B cell (primary cell): ENCODE results near the gene TSPAN31. TPM values are rescaled to one million over a fixed set of nuclear protein-coding genes. Genes with fewer than 3 reads are reported as not detected.

Experiments used
- ATAC-seq: fragments of 200-7000 bp; cut with Tn5 transposase; one replicate; pipeline ENCODE4 v1.10.0; 2021; ENCODE audit warnings: low read depth, mild to moderate bottlenecking, moderate number of reproducible peaks, moderate library complexity
- CTCF ChIA-PET: fragments of 350-600 bp; sonication (Branson Sonifier 250); formaldehyde crosslinking; loops from one replicate; lab custom pipeline; 2021; ENCODE audit warnings: antibody characterized with exemption, inconsistent platforms; lab: Charles Lee
- POLR2A ChIA-PET: fragments of 350-600 bp; sonication (Branson Sonifier 250); formaldehyde crosslinking; loops from one replicate; lab custom pipeline; 2021; ENCODE audit warnings: antibody characterized with exemption; lab: Charles Lee
- DNase-seq: peaks from one replicate; pipeline ENCODE4 v3.0.0; 2013
- H2AFZ ChIP-seq: 2 replicates; pipeline ENCODE4 v1.6.1; 2012; ENCODE audit warnings: mild to moderate bottlenecking, low read depth, low read length; ENCODE audit not compliant: insufficient read depth, poor library complexity, severe bottlenecking
- H3K27ac ChIP-seq, 2 donors: 1 replicate in 1 of 2; 2 replicates in 1 of 2; pipeline ENCODE4 v1.5.1; 2012 to 2013; ENCODE audit warnings: low read length in 2 of 2, mild to moderate bottlenecking in 2 of 2, moderate library complexity in 1 of 2
- H3K27me3 ChIP-seq, 4 experiments: fragments of 200-600 bp in 1 of 4; sonication (generic) in 1 of 4; replicated peaks in 1 of 4; 1 replicate in 2 of 4; 2 replicates in 2 of 4; pipeline versions ENCODE4 v1.6.1 to v1.7.0; 2013 to 2016; ENCODE audit warnings: low read length in 3 of 4, mild to moderate bottlenecking in 2 of 4, mixed read lengths in 1 of 4, moderate library complexity in 1 of 4; ENCODE audit not compliant: insufficient read depth in 4 of 4, control insufficient read depth in 3 of 4; ENCODE audit errors: control extremely low read depth in 1 of 4
- H3K36me3 ChIP-seq, 2 experiments: replicated peaks in 1 of 2; 1 replicate in 1 of 2; 2 replicates in 1 of 2; pipeline versions ENCODE4 v1.6.1 to v1.7.1; 2013; ENCODE audit warnings: low read length in 1 of 2; ENCODE audit not compliant: insufficient read depth in 2 of 2, control insufficient read depth in 1 of 2; ENCODE audit errors: control extremely low read depth in 1 of 2, extremely low read depth in 1 of 2
- H3K4me1 ChIP-seq, 2 donors: fragments of 200-600 bp in 1 of 2; sonication (generic) in 1 of 2; 1 replicate in 1 of 2; 2 replicates in 1 of 2; pipeline versions ENCODE4 v1.5.1 to v1.6.1; 2013 to 2017; ENCODE audit warnings: low read length in 2 of 2; ENCODE audit not compliant: control insufficient read depth in 2 of 2, insufficient read depth in 2 of 2
- H3K4me2 ChIP-seq: replicated peaks from 2 replicates; pipeline ENCODE3; 2012; ENCODE audit warnings: mild to moderate bottlenecking, low read depth, low read length; ENCODE audit not compliant: poor library complexity, severe bottlenecking
- H3K4me3 ChIP-seq, 5 experiments: fragments of 200-600 bp in 1 of 5; sonication (generic) in 1 of 5; 1 replicate in 3 of 5; 2 replicates in 2 of 5; pipeline versions ENCODE4 v1.5.1 to v1.7.0; 2011 to 2016; ENCODE audit warnings: low read length in 4 of 5, mild to moderate bottlenecking in 4 of 5, low read depth in 2 of 5, control low read depth in 1 of 5, moderate library complexity in 1 of 5; ENCODE audit not compliant: insufficient read depth in 1 of 5; ENCODE audit errors: control extremely low read depth in 1 of 5, extremely low read depth in 1 of 5
- H3K79me2 ChIP-seq: fragments of 200-600 bp; sonication (generic); one replicate; pipeline ENCODE4 v1.6.0; 2016; ENCODE audit warnings: low read length; ENCODE audit not compliant: control insufficient read depth, insufficient read depth
- H3K9ac ChIP-seq: fragments of 200-600 bp; sonication (generic); 2 replicates; pipeline ENCODE4 v1.6.1; 2017; ENCODE audit warnings: mild to moderate bottlenecking, low read length, moderate library complexity
- H3K9me3 ChIP-seq, 3 donors: one replicate each; pipeline versions ENCODE4 v1.6.1 to v1.7.1; 2013; ENCODE audit warnings: low read length in 2 of 3; ENCODE audit not compliant: control insufficient read depth in 2 of 3, insufficient read depth in 1 of 3; ENCODE audit errors: control extremely low read depth in 1 of 3
- H4K20me1 ChIP-seq: 2 replicates; pipeline ENCODE4 v1.6.0; 2012; ENCODE audit warnings: mild to moderate bottlenecking, low read length; ENCODE audit not compliant: insufficient read depth, control insufficient read depth, poor library complexity, severe bottlenecking
- H3K27ac Mint-ChIP-seq: one replicate; pipeline ENCODE4 v1.8.0; 2021; ENCODE audit warnings: mixed read lengths
- H3K27me3 Mint-ChIP-seq: one replicate; pipeline ENCODE4 v1.8.0; 2021; ENCODE audit warnings: mixed read lengths
- H3K4me1 Mint-ChIP-seq: one replicate; pipeline ENCODE4 v1.8.0; 2021; ENCODE audit warnings: mixed read lengths
- H3K4me3 Mint-ChIP-seq: one replicate; pipeline ENCODE4 v1.8.0; 2021; ENCODE audit warnings: mixed read lengths
- H3K9me3 Mint-ChIP-seq: one replicate; pipeline ENCODE4 v1.8.0; 2022; ENCODE audit warnings: mixed read lengths; ENCODE audit not compliant: insufficient read depth
- EZH2 ChIP-seq: IDR thresholded peaks from 2 replicates; pipeline ENCODE4 v1.6.1; 2012; ENCODE audit warnings: borderline replicate concordance, low read depth, mild to moderate bottlenecking, moderate library complexity, low read length; ENCODE audit not compliant: insufficient read depth, poor library complexity, severe bottlenecking
- WGBS: methylation state at CpG from one replicate; pipeline ENCODE4 v1.1.5; 2013; ENCODE audit warnings: missing lambda C conversion rate; ENCODE audit not compliant: insufficient coverage; 5-methylcytosine and 5-hydroxymethylcytosine counted together
- intact Hi-C: fragments of 100-400 bp; cut with micrococcal nuclease; formaldehyde crosslinking; loops from one replicate; pipeline ENCODE4 v1.10.0; 2022
- polyA plus RNA-seq: library from polyadenylated mRNA; depleted of rRNA; stranded (reverse); fragments of >200 nt; gene quantifications from 2 replicates; pipeline ENCODE4 v1.2.3, GENCODE V29; 2012
- total RNA-seq, 2 donors: library from RNA; stranded (reverse); fragments of 120-200 nt in 1 of 2; gene quantifications; 1 replicate in 1 of 2; 2 replicates in 1 of 2; pipeline versions ENCODE4 v1.2.3 to v1.2.4, GENCODE V29; 2013 to 2022
- TF ChIP-seq, protein P1 (sequence below): fragments of 200-600 bp; IDR thresholded peaks from one replicate; pipeline ENCODE4 v1.8.0; 2022; ENCODE audit warnings: antibody characterized with exemption, mild to moderate bottlenecking

Gene TSPAN31
- total and polyA plus RNA-seq, 2 donors (not counting 1 experiment from before 2014, with no cell fraction given), result 24.0 to 29.6 TPM

DNA sequence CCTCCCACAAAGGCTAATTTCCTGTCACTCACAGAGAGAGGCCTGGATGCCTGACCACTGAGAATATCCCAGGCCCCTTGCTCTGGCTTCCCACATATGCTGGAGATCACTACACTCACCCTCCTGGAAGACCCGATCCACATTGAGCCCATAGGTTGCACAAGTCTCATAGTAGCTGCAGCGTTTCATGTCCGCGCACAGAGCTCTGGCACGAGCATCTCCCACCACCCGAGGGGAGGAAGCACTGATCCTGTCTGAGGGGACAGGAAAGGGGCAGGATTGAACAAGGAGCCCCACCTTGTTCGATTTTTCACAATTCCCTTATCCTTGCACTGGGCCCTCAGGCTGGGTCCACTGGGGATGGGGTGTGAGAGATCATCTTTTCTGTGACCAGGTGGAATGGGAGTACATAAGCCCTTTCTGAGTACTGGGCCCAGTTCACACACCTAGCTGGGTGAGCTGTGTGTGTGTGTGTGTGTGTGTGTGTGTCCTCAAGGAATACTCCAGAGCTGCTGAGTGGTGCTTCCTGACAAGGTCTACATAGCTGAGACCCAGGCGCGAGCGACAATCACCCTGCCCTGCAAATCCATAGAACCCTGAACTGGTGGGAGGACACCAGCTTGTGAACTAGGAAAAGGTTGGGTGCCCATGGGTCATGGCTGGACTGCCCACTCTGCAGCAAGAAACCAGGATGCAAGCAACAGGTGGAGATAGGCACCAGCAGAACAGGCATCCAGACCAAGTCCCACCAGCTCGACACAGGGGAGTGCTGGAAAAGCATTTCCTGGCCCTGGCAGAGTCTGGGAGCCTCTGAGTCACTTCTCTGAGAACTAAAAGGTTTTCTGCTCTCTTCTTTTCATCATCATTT, 11.9 kb upstream of the TSPAN31 start:
- no peaks in the 10 kb centered on the region for H3K9me3 ChIP-seq
- intact Hi-C loops, result no loop called here
- TF ChIP-seq, protein P1, sequence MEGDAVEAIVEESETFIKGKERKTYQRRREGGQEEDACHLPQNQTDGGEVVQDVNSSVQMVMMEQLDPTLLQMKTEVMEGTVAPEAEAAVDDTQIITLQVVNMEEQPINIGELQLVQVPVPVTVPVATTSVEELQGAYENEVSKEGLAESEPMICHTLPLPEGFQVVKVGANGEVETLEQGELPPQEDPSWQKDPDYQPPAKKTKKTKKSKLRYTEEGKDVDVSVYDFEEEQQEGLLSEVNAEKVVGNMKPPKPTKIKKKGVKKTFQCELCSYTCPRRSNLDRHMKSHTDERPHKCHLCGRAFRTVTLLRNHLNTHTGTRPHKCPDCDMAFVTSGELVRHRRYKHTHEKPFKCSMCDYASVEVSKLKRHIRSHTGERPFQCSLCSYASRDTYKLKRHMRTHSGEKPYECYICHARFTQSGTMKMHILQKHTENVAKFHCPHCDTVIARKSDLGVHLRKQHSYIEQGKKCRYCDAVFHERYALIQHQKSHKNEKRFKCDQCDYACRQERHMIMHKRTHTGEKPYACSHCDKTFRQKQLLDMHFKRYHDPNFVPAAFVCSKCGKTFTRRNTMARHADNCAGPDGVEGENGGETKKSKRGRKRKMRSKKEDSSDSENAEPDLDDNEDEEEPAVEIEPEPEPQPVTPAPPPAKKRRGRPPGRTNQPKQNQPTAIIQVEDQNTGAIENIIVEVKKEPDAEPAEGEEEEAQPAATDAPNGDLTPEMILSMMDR, result no peak
- TF ChIP-seq EZH2, result no peak
- no peaks in the 10 kb centered on the region for H3K27me3 Mint-ChIP-seq
- H3K27ac Mint-ChIP-seq, result no peak overlapping the region
- ChIA-PET POLR2A (interaction anchor here (1.3 kb wide), 1 partner anchor 9 kb away, joined by 3 read pairs; no protein-coding TSS in a partner anchor), CTCF (interaction anchor here (1.4 kb wide), 1 partner anchor 95 kb away, joined by 4 read pairs; no protein-coding TSS in a partner anchor)
- WGBS, result 95% methylated on average over 10 of the region's 11 CpGs
- no peak overlapping the region for H2AFZ ChIP-seq
- ATAC-seq, result no peak
- DNase-seq, result no peak
- peaks cover 28% of the 10 kb centered on the region for H4K20me1 ChIP-seq
- no peak overlapping the region for H3K4me2 ChIP-seq
- H3K79me2 ChIP-seq, result peaks cover 13% of the 10 kb centered on the region
- H3K27me3 ChIP-seq, result no peaks in the 10 kb centered on the region
- H3K4me3 Mint-ChIP-seq, result no peak overlapping the region
- peaks cover 0 to 76% of the 10 kb centered on the region in 2 experiments for H3K36me3 ChIP-seq
- H3K4me1 Mint-ChIP-seq, result peaks cover 2% of the 10 kb centered on the region
- no peak overlapping the region for H3K4me3 ChIP-seq
- no peak overlapping the region for H3K27ac ChIP-seq
- no peaks in the 10 kb centered on the region for H3K9me3 Mint-ChIP-seq
- H3K4me1 ChIP-seq, result no peaks in the 10 kb centered on the region
- no peak overlapping the region for H3K9ac ChIP-seq

DNA sequence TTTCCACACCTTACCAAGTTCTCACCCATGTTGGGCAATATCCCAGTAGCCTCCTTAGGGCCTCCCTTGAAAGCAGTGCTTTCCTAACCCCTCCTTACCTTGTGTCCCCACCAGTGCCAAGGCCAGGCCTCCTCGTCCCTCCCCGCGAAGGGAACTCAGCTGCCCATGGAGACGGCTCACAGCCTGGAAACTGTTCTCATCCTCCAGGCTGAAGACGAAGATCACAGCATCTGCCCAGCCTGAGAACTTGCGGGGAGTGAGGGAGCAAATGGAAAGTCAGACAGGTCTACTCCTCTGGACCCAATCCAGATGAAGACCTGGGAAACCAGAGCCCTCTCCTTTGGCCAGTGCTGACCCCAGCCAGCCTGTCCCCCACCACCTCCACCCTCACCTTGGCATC, 10.9 kb upstream of the TSPAN31 start:
- ChIA-PET CTCF (no interaction called here), POLR2A (no interaction called here)
- Histone ChIP-seq H3K9ac (no peak overlapping the region), H3K27me3 (no peaks in the 10 kb centered on the region), H3K4me3 (no peak overlapping the region), H4K20me1 (peaks cover 36% of the 10 kb centered on the region), H3K9me3 (no peaks in the 10 kb centered on the region), H3K27ac (no peak overlapping the region), H3K4me1 (peaks cover 0 to under 1% of the 10 kb centered on the region in 2 donors), H3K4me2 (no peak overlapping the region), H2AFZ (no peak overlapping the region), H3K79me2 (peaks cover 18% of the 10 kb centered on the region), H3K36me3 (peaks cover 0 to 68% of the 10 kb centered on the region in 2 experiments)
- DNase-seq (no peak), ATAC-seq (no peak)
- 96% methylated on average over 6 of the region's 6 CpGs for WGBS
- Mint-ChIP-seq H3K27me3 (no peaks in the 10 kb centered on the region), H3K4me3 (no peak overlapping the region), H3K9me3 (no peaks in the 10 kb centered on the region), H3K4me1 (peaks cover 3% of the 10 kb centered on the region), H3K27ac (no peak overlapping the region)
- TF ChIP-seq, protein P1, result no peak
- no peak for TF ChIP-seq EZH2
- intact Hi-C loops, result no loop called here
